ENCODE measurements around the gene G2E3.
A peak's percentile ranks its signal among the peaks of the same experiment; 100 is the strongest.
"Not testable (repeated sequence)": the region's sequence is repeated elsewhere in the genome, so short reads cannot be mapped to it uniquely, and the experiment has no call there.

Gene G2E3

GRCh38 chr14:30560581-30560980, 1.6 kb downstream of the G2E3 start:
- DNase-seq = peak; percentile 39

DNA sequence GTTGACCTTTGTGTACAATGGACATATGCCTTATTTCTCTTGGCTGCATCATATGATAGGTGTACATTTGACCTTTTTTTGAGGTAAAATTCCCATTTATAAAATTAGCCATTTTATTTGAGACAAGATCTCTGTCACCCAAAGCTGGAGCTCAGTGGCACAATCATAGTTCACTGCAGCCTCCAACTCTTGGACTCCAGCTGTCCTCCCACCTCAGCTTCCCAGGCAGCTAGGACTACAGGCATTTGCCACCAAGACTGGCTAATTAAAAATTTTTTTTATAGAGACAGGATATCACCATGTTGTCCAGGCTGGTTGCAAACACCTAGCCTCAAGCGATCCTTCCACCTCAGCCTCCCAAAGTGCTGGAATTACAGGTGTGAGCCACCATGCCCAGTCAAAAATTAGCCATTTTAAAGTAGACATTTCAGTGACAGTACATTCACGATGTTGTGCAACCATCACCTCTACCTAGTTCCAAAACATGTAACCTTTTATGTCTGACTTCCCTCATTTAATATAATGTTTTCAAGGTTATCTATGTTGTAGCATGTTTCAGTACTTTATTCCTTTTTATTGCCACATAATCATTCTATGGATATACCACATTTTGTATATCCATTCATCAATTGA, 5.4 kb downstream of the G2E3 start:
- no peak for DNase-seq

GRCh38 chr14:30564868-30565248, 5.9 kb downstream of the G2E3 start:
- no peak for DNase-seq

- peak; percentile 21 for DNase-seq
Measured at GRCh38 chr14:30569216-30569902, 10.4 kb downstream of the G2E3 start.

- DNase-seq = no peak
Measured at GRCh38 chr14:30569903-30570226, 10.9 kb downstream of the G2E3 start.

DNA sequence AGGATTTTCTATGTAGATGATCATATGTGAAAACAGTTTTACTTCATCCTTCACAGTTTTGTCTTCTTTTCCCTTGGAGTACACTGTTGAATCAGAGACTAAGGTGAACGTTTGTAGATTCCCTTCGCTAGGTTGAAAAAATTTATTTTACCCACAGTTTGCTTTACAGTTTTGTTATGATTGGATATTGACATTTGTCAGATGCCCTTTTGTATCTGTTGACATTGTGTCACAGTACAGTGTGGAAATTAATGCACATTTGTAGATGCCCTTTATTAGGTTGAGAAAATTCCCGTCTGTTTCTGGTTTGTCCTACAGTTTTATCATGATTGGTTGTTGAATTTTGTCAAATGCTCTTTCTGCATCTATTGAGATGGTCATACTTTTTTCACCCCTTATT, 13.3 kb downstream of the G2E3 start:
- no peak for DNase-seq

- no peak for DNase-seq
Measured at GRCh38 chr14:30572771-30573170, 13.8 kb downstream of the G2E3 start.

- DNase-seq = peak; percentile 42
Measured at GRCh38 chr14:30573226-30573814, 14.4 kb downstream of the G2E3 start.

DNA sequence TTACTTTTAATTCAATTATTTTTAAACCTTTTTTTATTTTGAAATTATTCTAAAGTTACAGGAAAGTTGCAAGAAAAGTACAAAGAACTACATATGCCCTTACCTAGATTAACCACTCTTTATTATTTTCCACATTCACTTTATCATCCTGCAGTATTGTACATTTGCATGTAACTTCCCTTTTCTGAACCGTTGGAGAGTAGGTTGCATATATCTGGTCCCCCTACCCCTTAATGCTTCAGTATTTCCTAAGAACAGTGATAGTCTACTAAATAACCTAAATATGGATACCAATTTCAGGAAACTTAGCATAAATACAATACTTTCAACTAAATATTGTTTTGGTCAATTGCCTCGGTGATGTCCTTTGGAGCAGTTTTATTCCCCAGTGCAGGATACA, 15.0 kb downstream of the G2E3 start:
- no peak for DNase-seq

GRCh38 chr14:30574777-30575176, 15.8 kb downstream of the G2E3 start:
- DNase-seq = peak; percentile 87

GRCh38 chr14:30576333-30576732, 17.4 kb downstream of the G2E3 start:
- DNase-seq = not testable (repeated sequence)

DNA sequence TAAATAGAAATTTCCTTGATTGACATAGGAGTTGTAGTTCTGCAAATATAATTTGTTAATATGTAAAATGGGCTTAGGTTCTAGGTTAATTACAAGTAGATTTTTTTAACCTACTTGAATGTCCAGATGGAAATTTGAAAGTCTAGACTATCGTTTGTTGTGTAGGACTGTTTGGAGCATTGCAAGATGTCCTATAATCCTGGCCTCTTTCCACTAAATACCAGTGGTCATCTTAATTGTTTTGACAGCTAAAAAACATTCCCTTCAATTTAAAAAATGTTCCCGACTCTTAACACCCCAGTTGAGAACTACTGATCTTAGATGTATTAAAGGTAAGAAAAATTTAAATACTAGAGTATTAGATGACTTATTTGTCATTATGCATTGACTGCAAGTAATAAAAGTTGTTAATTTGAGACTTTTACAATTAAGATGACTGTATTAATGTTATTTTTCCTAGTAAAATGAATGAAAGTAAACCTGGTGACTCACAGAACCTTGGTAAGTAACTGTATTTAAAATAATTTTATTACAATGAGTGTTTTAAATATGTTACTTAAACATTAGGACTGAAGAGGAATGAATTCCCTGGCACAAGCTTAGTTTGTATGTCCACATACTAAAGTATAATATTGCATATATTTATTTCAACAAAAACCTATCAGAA, 21.8 kb downstream of the G2E3 start:
- DNase-seq = no peak

DNA sequence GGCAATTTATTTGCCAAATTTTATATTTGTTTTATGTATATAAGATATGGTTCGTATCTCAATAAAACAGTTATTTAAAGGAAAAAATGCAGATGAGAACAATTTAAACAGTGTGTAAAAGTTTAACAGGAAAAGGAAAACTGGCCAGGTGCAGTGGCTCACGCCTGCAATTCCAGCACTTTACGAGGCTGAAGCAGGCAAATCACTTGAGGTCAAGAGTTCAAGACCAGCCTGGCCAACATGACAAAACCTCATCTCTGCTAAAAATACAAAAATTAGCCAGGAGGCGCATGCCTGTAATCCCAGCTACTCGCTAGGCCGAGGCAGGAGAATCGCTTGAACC, 22.3 kb downstream of the G2E3 start:
- no peak for DNase-seq

- no peak for DNase-seq
Measured at GRCh38 chr14:30582376-30582775, 23.4 kb downstream of the G2E3 start.

- no peak for DNase-seq
Measured at GRCh38 chr14:30584058-30584630, 25.2 kb downstream of the G2E3 start.

GRCh38 chr14:30585204-30585603, 26.2 kb downstream of the G2E3 start:
- DNase-seq = no peak

DNA sequence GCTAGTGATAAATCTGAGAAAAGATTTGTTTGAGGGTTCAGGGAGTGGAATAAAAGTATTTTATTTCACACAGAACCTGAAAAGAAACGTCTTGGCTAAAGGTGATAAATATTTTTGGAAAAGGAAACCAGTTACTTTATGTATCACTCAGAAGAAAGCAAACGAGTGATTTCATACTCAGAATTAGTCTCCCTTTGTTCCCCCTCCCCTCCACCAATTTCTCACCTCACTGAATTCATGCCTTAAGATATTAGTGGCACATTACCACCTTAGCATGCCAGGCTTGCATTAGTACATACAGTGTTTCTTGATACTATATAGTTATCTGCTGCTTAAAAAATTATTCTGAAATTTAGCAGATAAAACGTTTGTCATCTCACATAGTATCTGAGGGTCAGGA, 28.2 kb downstream of the G2E3 start:
- DNase-seq = no peak

DNA sequence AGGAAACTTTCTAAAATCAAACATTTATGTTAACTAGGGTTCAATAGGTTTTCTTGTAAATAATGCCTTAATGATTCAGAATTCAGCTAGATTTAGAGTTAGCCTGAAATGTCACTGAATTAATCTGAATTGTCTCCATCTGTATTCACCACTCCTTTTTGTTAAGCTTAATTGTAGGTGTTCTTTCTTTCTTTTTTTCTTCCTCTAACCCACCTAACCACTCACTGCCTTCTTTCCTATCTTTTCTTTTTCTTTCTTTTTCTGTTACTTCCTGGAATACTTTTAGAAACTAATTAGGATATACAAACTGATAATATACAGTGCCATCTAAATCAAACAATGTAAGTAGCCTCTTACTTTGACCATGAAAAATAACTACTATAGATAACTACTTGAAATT, 29.9 kb downstream of the G2E3 start:
- no peak for DNase-seq

DNA sequence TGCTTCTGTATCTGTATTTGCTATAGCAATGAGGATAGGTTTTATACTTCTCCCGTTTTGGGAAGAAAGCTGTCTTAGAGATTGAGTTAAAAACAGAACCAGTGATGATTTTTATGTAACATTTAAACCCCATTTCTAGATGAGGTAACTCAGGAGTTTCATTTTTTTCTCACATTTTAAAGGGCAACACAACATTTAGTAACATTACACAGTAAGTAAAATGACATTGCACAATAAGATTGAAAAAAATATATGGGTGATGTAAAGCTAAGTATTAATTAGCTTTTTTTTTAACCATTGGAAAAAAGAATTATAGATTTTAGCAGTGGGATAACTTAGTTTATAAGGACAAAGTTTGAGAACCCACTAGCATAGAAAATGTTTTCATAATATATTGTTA, 38.0 kb downstream of the G2E3 start:
- no peak for DNase-seq

- peak; percentile 42 for DNase-seq
Measured at GRCh38 chr14:30597504-30597903, 38.5 kb downstream of the G2E3 start.

DNA sequence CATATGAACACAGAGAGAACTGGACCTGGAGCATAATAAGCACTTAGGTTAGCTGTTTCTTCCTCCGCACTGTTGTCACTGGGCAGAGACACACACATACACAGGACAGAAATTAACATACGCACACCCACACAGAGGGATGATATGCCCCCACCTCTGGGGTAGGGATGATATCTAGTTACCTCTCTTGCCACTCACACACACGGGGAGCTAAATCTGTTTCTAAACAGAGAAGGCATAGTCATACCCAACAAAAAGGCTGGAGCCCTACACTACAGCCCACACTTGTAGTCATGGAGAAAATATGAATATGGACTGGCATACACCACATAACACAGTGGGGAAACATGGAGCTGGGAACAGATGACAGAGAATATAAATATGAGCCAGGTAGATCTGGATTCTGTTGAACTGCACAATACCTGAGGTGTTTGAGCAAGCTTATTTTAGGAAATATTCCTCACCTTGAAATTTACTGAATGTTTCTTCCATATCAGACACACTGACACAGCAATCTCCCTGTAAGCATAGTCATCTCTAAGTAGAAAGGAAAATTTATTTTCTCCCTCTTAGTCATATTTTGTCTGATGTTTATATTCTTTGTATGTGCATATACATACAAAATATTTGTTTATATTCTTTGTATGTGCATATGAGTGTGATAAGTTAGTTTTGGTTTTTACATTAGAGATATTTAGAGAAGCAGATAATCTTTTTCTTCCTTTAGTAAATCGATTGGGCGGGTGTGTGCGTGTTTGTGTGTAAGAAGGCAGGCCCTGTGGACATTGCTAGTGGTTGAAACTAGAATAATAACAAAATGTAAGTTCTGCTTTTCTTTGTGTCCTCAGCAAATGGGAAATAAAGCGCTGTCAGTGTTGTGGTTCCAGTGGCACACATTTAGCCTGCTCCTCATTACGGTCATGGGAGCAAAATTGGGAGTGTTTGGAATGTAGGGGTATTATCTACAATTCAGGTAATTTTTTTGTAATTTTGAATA, 42.3 kb downstream of the G2E3 start:
- DNase-seq = no peak

- no peak for DNase-seq
Measured at GRCh38 chr14:30603402-30603801, 44.4 kb downstream of the G2E3 start.

GRCh38 chr14:30604696-30605095, 45.7 kb downstream of the G2E3 start:
- DNase-seq = not testable (repeated sequence)
